GM12873 (cell line): Measurements from ENCODE around the gene ACRBP.

Source experiments
- CTCF ChIP-seq: IDR thresholded peaks from 2 replicates; pipeline ENCODE4 v1.5.1; 2012; ENCODE audit warnings: low read depth, mild to moderate bottlenecking, moderate library complexity, low read length, control low read depth; ENCODE audit not compliant: insufficient read depth; ENCODE audit errors: missing control alignments

Gene ACRBP

GRCh38 chr12:6647083-6647604 lies at the start of gene ACRBP:
ACRBP (minus strand) TSS chr12:6647432; CDS start chr12:6647366, 66 bp downstream.
- TF ChIP-seq CTCF = no peak

- TF ChIP-seq CTCF = no peak
Measured at GRCh38 chr12:6695313-6696045, 48.2 kb upstream of the ACRBP start.

GRCh38 chr12:6694701-6695100 lies 47.5 kb upstream of the ACRBP start:
- TF ChIP-seq CTCF = no peak

GRCh38 chr12:6693832-6694355 lies 46.7 kb upstream of the ACRBP start:
- no peak for TF ChIP-seq CTCF

- TF ChIP-seq CTCF = no peak
Measured at GRCh38 chr12:6692888-6693287, 45.7 kb upstream of the ACRBP start.

- no peak for TF ChIP-seq CTCF
Measured at GRCh38 chr12:6691473-6691872, 44.2 kb upstream of the ACRBP start.

- TF ChIP-seq CTCF = peak; percentile 17
Measured at GRCh38 chr12:6688999-6689882, 42.0 kb upstream of the ACRBP start, which contains the start of gene ZNF384. ZNF384 (minus strand) TSS chr12:6689375; CDS start chr12:6679520, 9,855 bp downstream.
